Measurements from ENCODE around the gene TRPM7.

- TF ChIP-seq CTCF (IDR thresholded peaks at IDR 0.05) (no peak), POLR2AphosphoS5 (IDR thresholded peaks at IDR 0.05) (no peak), EP300 (IDR thresholded peaks at IDR 0.05) (no peak)
These were observed 24.0 kb upstream of the TRPM7 start for GRCh38 chr15:50710585-50710984.
